Measurements from ENCODE around the gene CTNNA3.

CTNNA3 gene

DNA sequence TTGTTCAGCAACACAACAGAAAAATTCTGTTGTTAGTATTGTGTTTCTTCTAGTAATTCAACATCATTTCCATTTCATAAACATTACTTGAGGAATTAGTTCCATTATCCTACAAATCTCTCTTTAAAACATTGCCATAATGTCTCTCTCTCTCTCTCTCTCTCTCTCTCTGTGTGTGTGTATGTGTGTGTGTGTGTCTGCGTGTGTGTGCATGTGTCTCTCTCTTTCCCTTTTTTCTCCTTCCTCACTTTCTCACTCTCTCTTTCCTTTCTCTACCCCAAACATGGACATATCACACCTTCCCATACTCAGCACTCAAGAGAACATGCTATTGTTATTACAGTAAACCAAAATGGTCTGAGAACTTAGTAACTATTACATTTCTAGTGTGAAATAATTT is 753.6 kb downstream of the CTNNA3 start:
- H3K27ac ChIP-seq (ENCODE audit: low read depth, low read length, severe bottlenecking) = no peak overlapping the region
- no CpG with 5 or more reads among the region's 1 CpG for WGBS, 2 experiments (ENCODE audit: insufficient coverage in 2 of 2)
- H3K4me3 ChIP-seq (ENCODE audit: extremely low read depth, insufficient read depth, low read length, poor library complexity, severe bottlenecking) = no peak overlapping the region
- H3K36me3 ChIP-seq (ENCODE audit: control insufficient read depth, insufficient read depth, low read length) = no peaks in the 10 kb centered on the region
- no peaks in the 10 kb centered on the region for H3K4me1 ChIP-seq (ENCODE audit: control insufficient read depth, insufficient read depth, low read length, poor library complexity, severe bottlenecking)
- H3K9me3 ChIP-seq (ENCODE audit: control insufficient read depth, low read length) = no peaks in the 10 kb centered on the region

DNA sequence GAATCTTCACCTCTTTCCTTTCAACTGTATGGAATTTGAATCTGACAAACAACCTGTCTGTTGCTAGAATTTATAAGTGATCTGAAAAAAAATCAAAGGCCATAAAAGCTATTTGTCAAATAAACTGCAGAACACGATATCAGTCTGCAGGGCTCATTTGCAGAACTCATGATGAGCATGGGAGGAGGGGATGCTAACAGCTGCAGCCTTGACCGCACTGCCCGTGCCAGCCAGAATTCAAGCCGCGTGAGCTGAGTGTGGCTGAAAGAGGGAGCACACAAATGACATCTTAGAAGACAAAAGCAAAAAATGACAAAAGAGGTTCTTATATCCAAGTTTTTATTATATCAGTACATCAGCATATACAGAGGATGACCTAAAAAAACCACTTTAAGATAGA is 754.5 kb downstream of the CTNNA3 start:
- WGBS, 2 experiments (ENCODE audit: insufficient coverage in 2 of 2) = 75 to 92% methylated on average over 3 to 5 of the region's 5 CpGs
- H3K36me3 ChIP-seq (ENCODE audit: control insufficient read depth, insufficient read depth, low read length) = no peaks in the 10 kb centered on the region
- H3K9me3 ChIP-seq (ENCODE audit: control insufficient read depth, low read length) = no peaks in the 10 kb centered on the region
- no peak overlapping the region for H3K27ac ChIP-seq (ENCODE audit: low read depth, low read length, severe bottlenecking)
- no peaks in the 10 kb centered on the region for H3K4me1 ChIP-seq (ENCODE audit: control insufficient read depth, insufficient read depth, low read length, poor library complexity, severe bottlenecking)
- H3K4me3 ChIP-seq (ENCODE audit: extremely low read depth, insufficient read depth, low read length, poor library complexity, severe bottlenecking) = no peak overlapping the region

- Histone ChIP-seq H3K36me3 (ENCODE audit: control insufficient read depth, insufficient read depth, low read length) (no peaks in the 10 kb centered on the region), H3K27ac (ENCODE audit: low read depth, low read length, severe bottlenecking) (no peak overlapping the region), H3K9me3 (ENCODE audit: control insufficient read depth, low read length) (no peaks in the 10 kb centered on the region), H3K4me1 (ENCODE audit: control insufficient read depth, insufficient read depth, low read length, poor library complexity, severe bottlenecking) (no peaks in the 10 kb centered on the region), H3K4me3 (ENCODE audit: extremely low read depth, insufficient read depth, low read length, poor library complexity, severe bottlenecking) (no peak overlapping the region)
- 58 to 63% methylated on average over 1 to 2 of the region's 3 CpGs for WGBS, 2 experiments (ENCODE audit: insufficient coverage in 2 of 2)
Observed at GRCh38 chr10:66940965-66941364, 755.0 kb downstream of the CTNNA3 start.

GRCh38 chr10:66934711-66935110 is 761.3 kb downstream of the CTNNA3 start:
- Histone ChIP-seq H3K9me3 (ENCODE audit: control insufficient read depth, low read length) (no peaks in the 10 kb centered on the region), H3K4me1 (ENCODE audit: control insufficient read depth, insufficient read depth, low read length, poor library complexity, severe bottlenecking) (no peaks in the 10 kb centered on the region), H3K36me3 (ENCODE audit: control insufficient read depth, insufficient read depth, low read length) (no peaks in the 10 kb centered on the region), H3K4me3 (ENCODE audit: extremely low read depth, insufficient read depth, low read length, poor library complexity, severe bottlenecking) (no peak overlapping the region), H3K27ac (ENCODE audit: low read depth, low read length, severe bottlenecking) (no peak overlapping the region)

DNA sequence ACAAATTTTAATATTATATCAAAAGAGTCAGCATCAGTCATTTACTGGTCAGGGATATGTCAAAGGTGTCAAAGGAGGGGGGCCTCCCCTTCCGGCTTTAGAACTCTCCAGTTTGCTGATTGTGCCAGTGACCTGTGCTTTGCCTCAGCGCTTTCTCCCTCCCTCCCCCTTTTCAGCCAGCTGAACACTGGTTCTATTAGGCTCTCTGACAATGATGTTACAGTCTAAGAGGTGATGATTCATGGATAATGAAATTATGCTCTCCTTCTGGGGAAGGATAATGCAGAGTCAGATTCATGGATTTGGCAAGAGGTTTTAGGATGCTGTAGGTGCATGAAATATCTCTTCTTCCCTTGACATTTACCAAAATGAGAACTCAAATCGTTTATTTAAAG is 764.0 kb downstream of the CTNNA3 start:
- WGBS, 2 experiments (ENCODE audit: insufficient coverage in 2 of 2) = 29 to 56% methylated on average over 1 of the region's 3 CpGs
- no peak overlapping the region for H3K4me3 ChIP-seq (ENCODE audit: extremely low read depth, insufficient read depth, low read length, poor library complexity, severe bottlenecking)
- H3K4me1 ChIP-seq (ENCODE audit: control insufficient read depth, insufficient read depth, low read length, poor library complexity, severe bottlenecking) = no peaks in the 10 kb centered on the region
- no peaks in the 10 kb centered on the region for H3K9me3 ChIP-seq (ENCODE audit: control insufficient read depth, low read length)
- H3K36me3 ChIP-seq (ENCODE audit: control insufficient read depth, insufficient read depth, low read length) = no peaks in the 10 kb centered on the region
- H3K27ac ChIP-seq (ENCODE audit: low read depth, low read length, severe bottlenecking) = no peak overlapping the region

DNA sequence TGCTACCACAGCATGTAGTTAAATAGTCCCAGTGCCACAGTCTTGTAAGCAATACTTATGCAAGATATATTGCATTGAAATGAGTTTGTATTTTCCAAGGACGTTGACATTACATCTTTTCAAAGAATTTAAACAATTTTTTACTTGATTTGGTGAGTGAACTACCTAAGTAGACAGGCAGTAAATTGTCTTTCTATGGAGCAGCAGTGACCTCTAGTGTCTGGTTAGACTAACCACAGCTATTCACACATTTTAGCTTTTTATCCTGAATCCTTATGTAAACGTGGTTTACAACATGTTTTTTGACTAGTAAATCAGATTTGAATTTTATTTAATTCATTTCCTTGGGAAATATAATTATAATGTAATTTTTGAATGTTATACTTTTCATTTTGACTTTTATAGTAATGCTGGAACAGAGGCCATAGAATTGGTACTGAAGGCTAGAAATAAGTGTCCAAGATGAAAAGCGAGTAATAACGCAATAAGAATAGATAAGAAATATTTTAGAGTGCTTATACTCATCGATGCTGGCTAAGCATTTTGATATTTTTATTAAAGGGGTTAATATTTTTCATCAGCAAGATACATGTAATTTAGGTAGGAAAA is 764.6 kb downstream of the CTNNA3 start:
- no peak overlapping the region for H3K4me3 ChIP-seq (ENCODE audit: extremely low read depth, insufficient read depth, low read length, poor library complexity, severe bottlenecking)
- 100% methylated on average over 2 of the region's 5 CpGs for WGBS, 2 experiments (ENCODE audit: insufficient coverage in 2 of 2)

DNA sequence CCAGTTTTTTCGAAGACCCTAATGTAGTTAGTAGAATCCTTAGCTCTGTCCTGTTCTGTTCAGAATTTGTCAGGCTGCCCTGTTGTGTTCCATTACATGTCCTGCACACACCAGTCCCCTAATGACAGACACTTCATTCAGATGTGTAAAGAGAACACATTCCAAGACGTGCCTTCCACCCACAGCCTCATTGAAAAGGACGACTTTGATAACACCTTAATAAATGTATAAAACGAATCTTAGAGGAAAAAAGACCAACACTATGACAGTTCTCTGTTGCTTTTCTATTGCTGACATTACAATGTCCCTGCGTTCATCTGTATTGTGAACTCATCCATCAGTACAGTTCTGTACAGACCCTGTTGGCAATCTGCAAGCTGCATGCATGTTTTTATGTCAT is 766.6 kb downstream of the CTNNA3 start:
- no peak overlapping the region for H3K4me3 ChIP-seq (ENCODE audit: extremely low read depth, insufficient read depth, low read length, poor library complexity, severe bottlenecking)
- 71 to 80% methylated on average over 1 of the region's 5 CpGs for WGBS, 2 experiments (ENCODE audit: insufficient coverage in 2 of 2)
- no peaks in the 10 kb centered on the region for H3K4me1 ChIP-seq (ENCODE audit: control insufficient read depth, insufficient read depth, low read length, poor library complexity, severe bottlenecking)
- no peak overlapping the region for H3K27ac ChIP-seq (ENCODE audit: low read depth, low read length, severe bottlenecking)
- no peaks in the 10 kb centered on the region for H3K36me3 ChIP-seq (ENCODE audit: control insufficient read depth, insufficient read depth, low read length)
- no peaks in the 10 kb centered on the region for H3K9me3 ChIP-seq (ENCODE audit: control insufficient read depth, low read length)

More for the DNA sequence above, 764.6 kb downstream of the CTNNA3 start:
- no peak overlapping the region for H3K27ac ChIP-seq (ENCODE audit: low read depth, low read length, severe bottlenecking)
- no peaks in the 10 kb centered on the region for H3K4me1 ChIP-seq (ENCODE audit: control insufficient read depth, insufficient read depth, low read length, poor library complexity, severe bottlenecking)
- H3K9me3 ChIP-seq (ENCODE audit: control insufficient read depth, low read length) = no peaks in the 10 kb centered on the region
- H3K36me3 ChIP-seq (ENCODE audit: control insufficient read depth, insufficient read depth, low read length) = no peaks in the 10 kb centered on the region

DNA sequence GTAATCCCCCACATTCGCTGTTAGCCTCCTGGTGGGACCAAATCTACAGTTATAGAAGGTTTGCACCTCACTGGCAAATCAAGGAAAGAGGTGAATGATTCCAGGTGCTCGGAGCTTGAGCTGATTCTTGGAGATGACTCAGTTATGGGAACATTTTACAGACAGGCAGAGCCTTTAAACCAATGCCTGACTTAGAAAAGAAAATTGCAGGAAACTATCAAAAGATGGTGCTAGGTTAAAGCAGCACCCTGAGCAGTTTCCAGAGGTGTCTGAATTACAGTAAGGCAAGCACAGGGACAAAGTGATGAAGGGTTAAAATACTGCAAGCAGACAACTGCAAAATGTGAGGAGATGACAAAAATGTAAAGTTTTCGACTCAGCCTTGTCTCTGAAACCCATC is 767.2 kb downstream of the CTNNA3 start:
- Histone ChIP-seq H3K4me3 (ENCODE audit: extremely low read depth, insufficient read depth, low read length, poor library complexity, severe bottlenecking) (no peak overlapping the region), H3K36me3 (ENCODE audit: control insufficient read depth, insufficient read depth, low read length) (no peaks in the 10 kb centered on the region), H3K27ac (ENCODE audit: low read depth, low read length, severe bottlenecking) (no peak overlapping the region), H3K4me1 (ENCODE audit: control insufficient read depth, insufficient read depth, low read length, poor library complexity, severe bottlenecking) (no peaks in the 10 kb centered on the region), H3K9me3 (ENCODE audit: control insufficient read depth, low read length) (no peaks in the 10 kb centered on the region)
- WGBS, 2 experiments (ENCODE audit: insufficient coverage in 2 of 2) = 80 to 100% methylated on average over 1 to 2 of the region's 3 CpGs

- Histone ChIP-seq H3K9me3 (ENCODE audit: control insufficient read depth, low read length) (no peaks in the 10 kb centered on the region), H3K36me3 (ENCODE audit: control insufficient read depth, insufficient read depth, low read length) (no peaks in the 10 kb centered on the region), H3K4me1 (ENCODE audit: control insufficient read depth, insufficient read depth, low read length, poor library complexity, severe bottlenecking) (no peaks in the 10 kb centered on the region), H3K27ac (ENCODE audit: low read depth, low read length, severe bottlenecking) (no peak overlapping the region), H3K4me3 (ENCODE audit: extremely low read depth, insufficient read depth, low read length, poor library complexity, severe bottlenecking) (no peak overlapping the region)
- 42 to 59% methylated on average over 18 to 20 of the region's 30 CpGs for WGBS, 2 experiments (ENCODE audit: insufficient coverage in 2 of 2)
Observed at GRCh38 chr10:66927971-66928770, 767.8 kb downstream of the CTNNA3 start.

GRCh38 chr10:66927251-66927935 is 768.6 kb downstream of the CTNNA3 start:
- no peaks in the 10 kb centered on the region for H3K36me3 ChIP-seq (ENCODE audit: control insufficient read depth, insufficient read depth, low read length)
- no peaks in the 10 kb centered on the region for H3K9me3 ChIP-seq (ENCODE audit: control insufficient read depth, low read length)
- 95 to 97% methylated on average over 9 to 11 of the region's 11 CpGs for WGBS, 2 experiments (ENCODE audit: insufficient coverage in 2 of 2)
- H3K4me3 ChIP-seq (ENCODE audit: extremely low read depth, insufficient read depth, low read length, poor library complexity, severe bottlenecking) = no peak overlapping the region
- no peaks in the 10 kb centered on the region for H3K4me1 ChIP-seq (ENCODE audit: control insufficient read depth, insufficient read depth, low read length, poor library complexity, severe bottlenecking)
- H3K27ac ChIP-seq (ENCODE audit: low read depth, low read length, severe bottlenecking) = no peak overlapping the region

GRCh38 chr10:66926841-66927240 is 769.2 kb downstream of the CTNNA3 start:
- Histone ChIP-seq H3K4me1 (ENCODE audit: control insufficient read depth, insufficient read depth, low read length, poor library complexity, severe bottlenecking) (no peaks in the 10 kb centered on the region), H3K9me3 (ENCODE audit: control insufficient read depth, low read length) (no peaks in the 10 kb centered on the region), H3K27ac (ENCODE audit: low read depth, low read length, severe bottlenecking) (no peak overlapping the region), H3K36me3 (ENCODE audit: control insufficient read depth, insufficient read depth, low read length) (no peaks in the 10 kb centered on the region), H3K4me3 (ENCODE audit: extremely low read depth, insufficient read depth, low read length, poor library complexity, severe bottlenecking) (no peak overlapping the region)
- 89 to 100% methylated on average over 1 to 3 of the region's 5 CpGs for WGBS, 2 experiments (ENCODE audit: insufficient coverage in 2 of 2)

All from mesodermal cell (in vitro differentiated cells).